ENCODE results near the gene LTB.

LTB gene

GRCh38 chr6:31619805-31620585 is 37.8 kb upstream of the LTB start (continued):
- TF ChIP-seq ZNF138 (tag by site-specific recombination; IDR thresholded peaks at IDR 0.05; ENCODE audit: borderline replicate concordance) (no peak), ZNF645 (tag by site-specific recombination; IDR thresholded peaks at IDR 0.05) (no peak), ZNF114 (tag by site-specific recombination; IDR thresholded peaks at IDR 0.05) (no peak), WT1 (tag by site-specific recombination; IDR thresholded peaks at IDR 0.05) (peak; percentile 75), ZNF544 (tag by site-specific recombination; IDR thresholded peaks at IDR 0.05) (no peak), MYNN (tag by site-specific recombination; IDR thresholded peaks at IDR 0.05; ENCODE audit: borderline replicate concordance) (no peak), ZNF37A (tag by site-specific recombination; IDR thresholded peaks at IDR 0.05) (no peak), IKZF3 (tag by site-specific recombination; IDR thresholded peaks at IDR 0.05) (peak; percentile 94), ZNF48 (tag by site-specific recombination; IDR thresholded peaks at IDR 0.05) (no peak), ZNF423 (tag by site-specific recombination; IDR thresholded peaks at IDR 0.05) (no peak), ZNF776 (tag by site-specific recombination; IDR thresholded peaks at IDR 0.05; ENCODE audit: borderline replicate concordance) (no peak), ZBTB8A (tag by site-specific recombination; IDR thresholded peaks at IDR 0.05) (peak; percentile 56), ZNF280C (tag by site-specific recombination; IDR thresholded peaks at IDR 0.05) (no peak), ZNF701 (tag by site-specific recombination; IDR thresholded peaks at IDR 0.05) (no peak), ZBTB10 (tag by site-specific recombination; IDR thresholded peaks at IDR 0.05) (no peak), ZNF404 (tag by site-specific recombination; IDR thresholded peaks at IDR 0.05) (no peak), OSR2 (tag by site-specific recombination; IDR thresholded peaks at IDR 0.05) (no peak), ZNF18 (tag by site-specific recombination; IDR thresholded peaks at IDR 0.05) (no peak), ZNF664 (tag by site-specific recombination; IDR thresholded peaks at IDR 0.05) (no peak), OVOL3 (tag by site-specific recombination; IDR thresholded peaks at IDR 0.05) (0 out of 2 replicates have a peak, but pooled peaks have one; percentile 76), TSHZ1 (tag by site-specific recombination; IDR thresholded peaks at IDR 0.05; ENCODE audit: borderline replicate concordance) (no peak), ZNF654 (tag by site-specific recombination; IDR thresholded peaks at IDR 0.05; ENCODE audit: low read depth) (no peak), ZNF501 (tag by site-specific recombination; IDR thresholded peaks at IDR 0.05) (no peak; the same call in none of the 2 replicates), ZNF148 (tag by site-specific recombination; IDR thresholded peaks at IDR 0.05; ENCODE audit: borderline replicate concordance) (no peak), ZNF629 (tag by site-specific recombination; IDR thresholded peaks at IDR 0.05) (peak; percentile 99)

All from HEK293 (cell line).